Stimulated activated CD8-positive, alpha-beta memory T cell treated with anti-CD3 and anti-CD28 coated beads, Interleukin-12 subunit alpha, Interleukin-12 subunit beta, amount 100 ng/mL, for 4 hours (primary cell): ENCODE results near the gene FGD3.
"Not testable (repeated sequence)": the region's sequence is repeated elsewhere in the genome, so short reads cannot be mapped to it uniquely, and the experiment has no call there.

ENCODE experiments used
- DNase-seq: peaks from one replicate; pipeline ENCODE4 v3.0.0-alpha.2; 2020; ENCODE audit warnings: low read depth

Gene FGD3, protein sequence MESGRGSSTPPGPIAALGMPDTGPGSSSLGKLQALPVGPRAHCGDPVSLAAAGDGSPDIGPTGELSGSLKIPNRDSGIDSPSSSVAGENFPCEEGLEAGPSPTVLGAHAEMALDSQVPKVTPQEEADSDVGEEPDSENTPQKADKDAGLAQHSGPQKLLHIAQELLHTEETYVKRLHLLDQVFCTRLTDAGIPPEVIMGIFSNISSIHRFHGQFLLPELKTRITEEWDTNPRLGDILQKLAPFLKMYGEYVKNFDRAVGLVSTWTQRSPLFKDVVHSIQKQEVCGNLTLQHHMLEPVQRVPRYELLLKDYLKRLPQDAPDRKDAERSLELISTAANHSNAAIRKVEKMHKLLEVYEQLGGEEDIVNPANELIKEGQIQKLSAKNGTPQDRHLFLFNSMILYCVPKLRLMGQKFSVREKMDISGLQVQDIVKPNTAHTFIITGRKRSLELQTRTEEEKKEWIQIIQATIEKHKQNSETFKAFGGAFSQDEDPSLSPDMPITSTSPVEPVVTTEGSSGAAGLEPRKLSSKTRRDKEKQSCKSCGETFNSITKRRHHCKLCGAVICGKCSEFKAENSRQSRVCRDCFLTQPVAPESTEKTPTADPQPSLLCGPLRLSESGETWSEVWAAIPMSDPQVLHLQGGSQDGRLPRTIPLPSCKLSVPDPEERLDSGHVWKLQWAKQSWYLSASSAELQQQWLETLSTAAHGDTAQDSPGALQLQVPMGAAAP

GRCh38 chr9:92947268-92948037 lies at the start of gene FGD3:
Gene FGD3, plus strand, starts transcription at chr9:92947523. Its CDS starts 28,734 bp downstream, at chr9:92976257.
- DNase-seq = no peak

DNA sequence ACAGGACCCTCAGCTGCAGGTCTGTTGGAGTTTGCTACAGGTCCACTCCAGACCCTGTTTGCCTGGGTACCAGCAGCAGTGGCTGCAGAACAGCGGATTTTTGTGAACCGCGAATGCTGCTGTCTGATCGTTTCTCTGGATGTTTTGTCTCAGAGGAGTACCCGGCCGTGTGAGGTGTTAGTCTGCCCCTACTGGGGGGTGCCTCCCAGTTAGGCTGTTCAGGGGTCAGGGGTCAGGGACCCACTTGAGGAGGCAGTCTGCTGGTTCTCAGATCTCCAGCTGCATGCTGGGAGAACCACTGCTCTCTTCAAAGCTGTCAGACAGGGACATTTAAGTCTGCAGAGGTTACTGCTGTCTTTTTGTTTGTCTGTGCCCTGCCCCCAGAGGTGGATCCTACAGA lies 42.2 kb upstream of the FGD3 start:
- DNase-seq = not testable (repeated sequence)

- DNase-seq = no peak
Measured at GRCh38 chr9:92911511-92912475, 35.5 kb upstream of the FGD3 start.

DNA sequence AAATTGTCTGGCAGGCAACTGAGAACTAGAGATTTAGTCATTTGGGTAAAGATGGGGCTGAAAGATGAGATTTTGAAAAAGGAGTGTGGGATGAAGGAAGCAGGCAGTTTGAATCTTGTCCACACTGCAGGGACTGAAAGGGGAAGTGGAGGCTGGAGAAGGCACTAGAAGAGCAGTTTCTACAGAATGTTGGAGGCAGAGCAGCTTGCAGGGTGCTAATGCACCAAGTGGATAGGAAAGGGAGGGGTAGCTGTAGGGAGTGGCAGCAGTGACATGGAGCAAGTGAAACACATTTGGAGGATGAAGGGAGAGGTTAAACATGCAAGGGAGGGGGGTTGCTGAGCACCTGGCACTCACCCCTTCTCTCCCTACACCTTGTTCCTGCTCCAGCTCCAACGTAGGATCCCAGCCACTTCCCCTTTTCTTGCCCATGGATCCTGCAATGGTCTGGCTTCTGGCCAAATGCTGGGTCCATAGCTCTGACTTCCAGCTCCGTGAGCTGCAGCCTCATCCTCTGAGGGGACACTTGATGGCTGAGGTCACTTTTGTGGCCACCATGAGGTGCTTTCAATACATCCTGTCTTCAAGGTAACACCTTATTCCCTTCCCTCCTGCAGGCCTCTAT lies 30.0 kb upstream of the FGD3 start:
- DNase-seq = no peak

DNA sequence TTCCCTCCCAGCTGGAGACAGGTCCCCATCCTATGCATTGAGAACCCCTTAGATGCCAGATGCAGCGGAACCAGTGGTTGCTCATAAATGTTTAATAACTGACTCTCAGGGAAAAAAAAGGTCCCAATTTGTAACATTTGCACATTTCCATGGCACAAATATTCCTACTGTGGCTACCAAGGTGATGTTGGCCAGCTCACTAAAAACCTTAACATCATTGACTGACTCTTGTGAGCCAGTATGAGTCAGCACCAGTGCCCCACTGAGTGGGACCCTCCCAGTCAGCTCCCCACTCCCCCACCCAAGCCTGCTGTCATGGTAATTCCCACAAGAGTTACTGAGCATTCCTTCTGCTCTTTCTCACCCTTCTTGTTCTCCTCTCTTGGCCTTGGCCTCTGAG lies 26.9 kb upstream of the FGD3 start:
- no peak for DNase-seq

GRCh38 chr9:92931606-92932005 lies 15.7 kb upstream of the FGD3 start:
- DNase-seq = no peak

- DNase-seq = no peak
Measured at GRCh38 chr9:92934321-92934720, 13.0 kb upstream of the FGD3 start.

DNA sequence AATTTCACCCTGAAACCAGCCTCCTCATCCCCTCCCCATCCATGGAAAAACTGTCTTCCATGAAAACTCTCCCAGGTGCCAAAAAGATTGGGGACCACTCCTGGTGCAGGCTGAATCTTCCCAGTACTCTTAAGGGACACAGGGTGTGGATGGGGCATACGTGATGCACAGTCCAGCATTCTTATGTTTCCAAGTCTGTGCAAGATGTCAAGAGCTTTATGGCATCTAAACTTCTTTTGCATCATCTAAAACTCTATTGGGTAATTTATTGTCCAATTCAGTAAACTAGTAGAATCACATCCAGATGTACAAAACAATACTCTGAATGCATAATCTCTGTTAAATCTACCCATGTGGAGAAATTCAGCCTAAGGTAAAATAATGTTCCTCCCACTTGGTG lies 9.3 kb upstream of the FGD3 start:
- DNase-seq = no peak

GRCh38 chr9:92941861-92942260 lies 5.5 kb upstream of the FGD3 start:
- no peak for DNase-seq

DNA sequence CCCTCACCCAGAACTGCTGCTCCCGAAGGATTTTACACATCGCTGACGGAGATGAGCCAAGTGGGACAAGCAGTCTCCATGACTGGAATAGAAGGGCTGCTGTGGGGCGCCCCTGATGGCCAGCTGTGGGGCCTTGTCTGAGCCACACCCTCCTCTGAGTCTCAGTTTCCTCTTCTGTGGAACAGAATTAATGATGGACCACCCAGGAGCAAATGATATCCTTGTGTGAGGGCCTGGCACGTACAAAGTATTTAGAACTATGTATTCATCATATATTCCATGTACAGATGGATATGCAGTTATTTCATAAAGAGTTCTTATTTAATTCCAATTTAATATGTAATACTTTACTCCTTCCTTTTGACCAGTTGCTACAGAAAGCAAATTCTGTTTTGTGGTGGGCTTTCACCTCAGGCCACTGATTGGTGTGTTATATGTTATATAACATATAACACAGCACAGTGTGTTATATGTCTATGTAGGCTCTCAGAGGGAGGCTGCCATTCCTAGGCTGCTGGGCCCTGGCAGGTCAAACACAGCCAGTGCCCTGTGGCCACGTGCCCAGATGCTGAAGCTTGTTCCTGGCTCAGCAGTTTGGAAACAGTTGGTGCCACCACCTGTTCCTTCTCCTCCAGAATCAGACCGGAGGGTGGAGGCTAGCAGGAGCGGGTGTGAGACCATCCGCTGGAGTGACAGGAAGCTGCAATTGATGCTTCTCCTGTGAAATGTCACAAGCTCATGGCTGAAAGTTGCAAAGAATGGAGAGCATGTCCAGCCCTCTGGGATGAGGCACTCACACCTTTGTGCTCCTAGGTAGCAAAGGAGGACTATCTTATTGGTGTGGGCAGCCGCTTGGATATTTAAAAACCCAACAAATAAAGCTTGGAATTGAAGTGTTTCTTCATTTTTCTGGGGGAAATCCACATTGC lies 4.4 kb upstream of the FGD3 start:
- no peak for DNase-seq

DNA sequence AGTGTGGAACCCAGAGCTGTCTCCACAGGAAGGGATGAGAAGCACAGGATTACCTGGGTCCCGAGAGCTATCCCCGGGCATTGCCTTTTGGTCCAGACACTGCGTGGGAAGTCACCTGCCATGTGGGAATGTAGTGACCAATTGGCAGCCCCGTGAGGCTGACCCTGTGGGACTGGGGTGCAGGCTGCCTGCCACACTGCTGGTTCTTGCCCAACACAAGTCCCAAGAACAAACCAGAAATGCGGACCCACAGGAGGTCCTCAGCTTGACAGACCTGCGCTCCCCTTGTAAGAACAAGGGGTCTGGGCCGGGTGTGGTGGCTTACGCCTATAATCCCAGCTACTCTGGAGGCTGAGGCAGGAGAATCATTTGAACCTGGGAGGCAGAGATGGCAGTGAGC lies 2.4 kb upstream of the FGD3 start:
- DNase-seq = no peak

- DNase-seq = no peak
Measured at GRCh38 chr9:92945796-92946195, 1.5 kb upstream of the FGD3 start.

DNA sequence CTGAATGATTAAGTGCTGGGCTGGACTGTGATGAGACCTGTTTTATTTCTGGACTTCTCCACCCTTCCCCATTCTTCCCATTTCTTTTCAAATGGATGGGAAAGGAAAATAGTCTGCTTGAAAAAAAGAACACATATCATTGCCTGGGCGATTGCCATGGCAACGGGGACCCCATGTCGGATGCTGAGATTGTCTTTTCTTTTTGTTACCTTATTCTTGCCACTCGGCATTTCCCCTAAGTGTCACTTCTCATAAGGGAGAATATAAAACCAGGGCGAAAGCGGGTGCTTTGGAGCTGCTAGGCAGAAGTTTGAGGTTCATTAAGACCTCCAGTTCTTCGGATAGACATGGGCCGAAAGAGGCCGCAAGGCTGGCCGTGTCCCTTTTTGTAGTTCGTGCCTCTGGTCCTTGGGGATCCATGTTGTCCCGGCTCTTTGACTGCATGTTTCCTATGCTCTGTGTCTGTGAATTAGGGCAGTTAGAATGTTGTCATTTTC lies 763 bp downstream of the FGD3 start:
- no peak for DNase-seq

GRCh38 chr9:92948632-92949031 lies 1.3 kb downstream of the FGD3 start:
- no peak for DNase-seq

GRCh38 chr9:92949266-92949982 lies 2.1 kb downstream of the FGD3 start:
- DNase-seq = no peak

DNA sequence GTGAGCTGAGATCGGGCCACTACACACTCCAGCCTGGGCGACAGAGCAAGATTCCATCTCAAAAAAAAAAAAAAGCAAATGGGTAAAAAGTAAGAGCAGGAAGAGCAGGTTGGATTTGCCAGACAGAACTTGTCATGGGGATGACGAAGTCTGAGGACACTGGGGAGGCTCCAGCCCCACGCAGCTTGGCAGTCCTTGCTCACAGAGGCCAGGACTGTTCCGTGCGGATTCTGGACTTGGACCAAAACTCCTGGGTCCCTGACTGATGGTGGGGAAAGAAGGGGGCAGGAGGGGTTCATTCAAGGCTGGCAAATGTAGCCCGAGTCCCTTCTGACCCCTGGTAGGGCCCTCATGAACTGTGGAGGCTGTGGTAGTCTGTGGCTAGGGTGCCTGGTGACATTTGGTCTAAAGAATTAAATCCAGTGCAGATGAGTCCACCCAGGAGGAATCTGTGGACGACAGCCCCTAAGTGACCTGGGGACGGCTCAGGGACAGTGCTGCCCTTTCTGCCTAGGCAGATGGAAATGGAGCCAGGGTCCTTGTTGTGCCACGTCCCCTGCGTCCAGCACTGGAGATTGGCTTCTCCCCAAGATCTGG lies 3.1 kb downstream of the FGD3 start:
- DNase-seq = no peak

DNA sequence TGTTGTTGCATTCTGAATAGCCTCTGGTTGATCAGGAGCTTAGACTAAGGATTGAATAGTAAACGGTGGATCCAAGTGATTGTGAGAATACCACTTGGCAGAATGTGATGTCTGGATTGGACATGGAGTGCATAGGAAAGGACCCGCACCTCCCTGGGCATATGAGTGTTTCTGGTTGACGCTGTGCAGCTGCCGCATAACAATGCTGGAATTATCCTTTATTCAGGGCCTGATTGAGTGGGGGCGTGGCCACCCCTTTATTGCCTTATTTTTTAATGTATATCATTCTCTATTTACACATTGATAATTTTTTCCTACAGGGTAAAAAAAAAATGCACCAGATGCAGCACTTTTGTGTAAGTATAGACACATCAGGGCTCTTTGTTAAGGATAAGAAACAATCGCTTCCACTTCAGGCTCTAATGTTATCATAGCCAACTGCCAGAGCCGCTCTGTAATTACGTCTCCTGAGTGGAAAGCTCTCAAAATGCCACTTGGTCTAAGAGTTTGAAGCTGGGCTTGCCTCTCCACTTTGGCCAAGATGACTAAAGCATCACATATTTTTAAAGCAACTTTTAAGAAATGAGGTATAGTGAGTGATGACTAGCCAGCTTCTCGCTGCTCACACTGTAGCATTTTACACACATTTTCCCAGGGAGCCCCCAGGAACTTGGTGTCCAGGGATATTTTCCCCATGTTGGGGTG lies 5.7 kb downstream of the FGD3 start:
- DNase-seq = no peak
